Cardiac muscle cell (in vitro differentiated cells and primary cell): Measurements from ENCODE around the gene WDR75. TPM values are rescaled to one million over a fixed set of nuclear protein-coding genes. Genes with fewer than 3 reads are reported as not detected.
"Not testable (repeated sequence)": the region's sequence is repeated elsewhere in the genome, so short reads cannot be mapped to it uniquely, and the experiment has no call there.

Experiments
- DNase-seq, 2 donors: peaks; one replicate each; pipeline versions ENCODE4 v3.0.0 to v3.0.0-alpha.2; 2010 to 2017; ENCODE audit warnings: low read depth in 1 of 2, low spot score in 1 of 2
- H3K27ac ChIP-seq: fragments of 200-600 bp; sonication (generic); 2 replicates; pipeline ENCODE4 v1.5.1; 2016
- H3K27me3 ChIP-seq: fragments of 200-600 bp; sonication (generic); 2 replicates; pipeline ENCODE4 v1.6.0; 2016; ENCODE audit warnings: control low read depth
- H3K36me3 ChIP-seq: fragments of 200-600 bp; sonication (generic); 2 replicates; pipeline ENCODE4 v1.5.1; 2016; ENCODE audit warnings: control low read depth
- H3K4me1 ChIP-seq: fragments of 200-600 bp; sonication (generic); 2 replicates; pipeline ENCODE4 v1.8.1; 2017; ENCODE audit warnings: low read depth, mild to moderate bottlenecking, mixed run types
- H3K4me3 ChIP-seq: fragments of 200-600 bp; sonication (generic); 2 replicates; pipeline ENCODE4 v1.5.1; 2016; ENCODE audit warnings: mild to moderate bottlenecking
- H3K9me3 ChIP-seq: fragments of 200-600 bp; sonication (generic); 2 replicates; pipeline ENCODE4 v1.5.1; 2017; ENCODE audit warnings: low read depth, mild to moderate bottlenecking, control low read depth
- polyA plus RNA-seq: library from polyadenylated mRNA; unstranded; fragments of >200 nt; fragmentation: Nextera tagmentation; extraction: Ambion mirVana; gene quantifications from 2 replicates; pipeline ENCODE4 v1.2.1, GENCODE V29; 2016
- total RNA-seq: library from RNA; depleted of rRNA; stranded (reverse); fragments of >200 nt; gene quantifications from 2 replicates; pipeline ENCODE4 v1.2.3, GENCODE V29; 2016
- TF ChIP-seq, protein P1 (sequence below): IDR thresholded peaks from 2 replicates; pipeline ENCODE4 v1.5.1; 2012; ENCODE audit warnings: low read depth, mild to moderate bottlenecking, low read length

WDR75 gene
- total and polyA plus RNA-seq, 2 experiments from 2014 or later, result 22.3 to 23.4 TPM

DNA sequence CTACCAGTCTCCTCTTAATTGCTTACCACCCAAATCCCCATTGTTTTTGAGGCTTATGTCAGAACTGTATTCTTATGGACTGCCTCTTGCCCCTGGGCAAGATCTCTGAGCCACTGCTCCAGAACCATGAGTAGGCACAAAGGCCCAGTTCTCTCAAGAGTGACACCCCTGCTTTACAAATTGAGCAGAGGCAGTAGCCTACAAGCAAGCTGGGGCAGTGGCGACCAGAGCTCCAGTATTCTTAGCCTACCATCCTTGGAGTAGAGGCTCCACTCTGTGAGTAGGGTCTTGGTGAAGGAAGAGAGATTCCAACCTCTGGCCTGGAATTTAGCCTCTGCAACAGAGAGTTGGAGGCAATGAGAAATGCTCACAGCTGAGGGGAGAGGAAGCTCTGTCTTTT, 36.5 kb downstream of the WDR75 start:
- no peaks in the 10 kb centered on the region for H3K9me3 ChIP-seq
- DNase-seq, result no peak
- no peaks in the 10 kb centered on the region for H3K27me3 ChIP-seq
- no peaks in the 10 kb centered on the region for H3K4me1 ChIP-seq
- no peak overlapping the region for H3K4me3 ChIP-seq
- peaks cover 28% of the 10 kb centered on the region for H3K36me3 ChIP-seq
- no peak overlapping the region for H3K27ac ChIP-seq
- TF ChIP-seq, protein P1, sequence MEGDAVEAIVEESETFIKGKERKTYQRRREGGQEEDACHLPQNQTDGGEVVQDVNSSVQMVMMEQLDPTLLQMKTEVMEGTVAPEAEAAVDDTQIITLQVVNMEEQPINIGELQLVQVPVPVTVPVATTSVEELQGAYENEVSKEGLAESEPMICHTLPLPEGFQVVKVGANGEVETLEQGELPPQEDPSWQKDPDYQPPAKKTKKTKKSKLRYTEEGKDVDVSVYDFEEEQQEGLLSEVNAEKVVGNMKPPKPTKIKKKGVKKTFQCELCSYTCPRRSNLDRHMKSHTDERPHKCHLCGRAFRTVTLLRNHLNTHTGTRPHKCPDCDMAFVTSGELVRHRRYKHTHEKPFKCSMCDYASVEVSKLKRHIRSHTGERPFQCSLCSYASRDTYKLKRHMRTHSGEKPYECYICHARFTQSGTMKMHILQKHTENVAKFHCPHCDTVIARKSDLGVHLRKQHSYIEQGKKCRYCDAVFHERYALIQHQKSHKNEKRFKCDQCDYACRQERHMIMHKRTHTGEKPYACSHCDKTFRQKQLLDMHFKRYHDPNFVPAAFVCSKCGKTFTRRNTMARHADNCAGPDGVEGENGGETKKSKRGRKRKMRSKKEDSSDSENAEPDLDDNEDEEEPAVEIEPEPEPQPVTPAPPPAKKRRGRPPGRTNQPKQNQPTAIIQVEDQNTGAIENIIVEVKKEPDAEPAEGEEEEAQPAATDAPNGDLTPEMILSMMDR, result no peak

DNA sequence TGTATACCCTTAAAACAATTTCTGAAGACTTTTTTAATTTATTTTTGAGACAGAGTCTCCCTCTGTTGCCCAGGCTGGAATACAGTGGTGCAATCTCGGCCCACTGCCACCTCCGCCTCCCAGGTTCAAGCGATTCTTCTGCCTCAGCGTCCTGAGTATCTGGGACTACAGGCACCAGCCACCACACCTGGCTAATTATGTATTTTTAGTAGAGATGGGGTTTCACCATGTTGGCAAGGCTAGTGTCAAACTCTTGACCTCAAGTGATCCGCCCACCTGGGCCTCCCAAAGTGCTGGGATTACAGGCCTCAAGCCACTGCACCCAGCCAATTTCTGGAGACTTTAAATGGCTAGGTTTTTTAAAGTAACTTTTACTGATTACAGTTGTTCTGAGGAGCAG, 37.0 kb downstream of the WDR75 start:
- not testable (repeated sequence) for H3K4me3 ChIP-seq, DNase-seq, H3K27ac ChIP-seq, H3K9me3 ChIP-seq, H3K27me3 ChIP-seq, H3K4me1 ChIP-seq
- H3K36me3 ChIP-seq, result peaks cover 28% of the 10 kb centered on the region

DNA sequence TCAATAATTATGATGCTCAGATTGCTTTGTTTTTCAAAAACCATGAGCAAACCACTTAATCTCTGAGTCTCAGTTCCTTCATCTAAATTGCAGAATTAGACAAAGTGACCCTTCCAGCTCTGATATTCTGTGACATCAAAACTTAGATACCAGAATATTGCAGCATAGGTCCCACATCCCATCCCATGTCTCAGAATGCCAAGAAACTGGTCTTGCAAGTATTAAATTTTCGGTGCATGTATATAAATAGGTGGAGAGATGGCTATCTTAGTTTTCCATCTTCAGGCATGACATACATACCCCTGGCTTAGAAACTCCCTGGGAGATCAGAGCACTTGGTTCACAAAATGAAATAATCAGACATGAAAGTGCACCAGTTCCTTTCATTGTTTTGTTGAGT, 39.8 kb downstream of the WDR75 start:
- DNase-seq, result no peak
- peaks cover 6% of the 10 kb centered on the region for H3K36me3 ChIP-seq

DNA sequence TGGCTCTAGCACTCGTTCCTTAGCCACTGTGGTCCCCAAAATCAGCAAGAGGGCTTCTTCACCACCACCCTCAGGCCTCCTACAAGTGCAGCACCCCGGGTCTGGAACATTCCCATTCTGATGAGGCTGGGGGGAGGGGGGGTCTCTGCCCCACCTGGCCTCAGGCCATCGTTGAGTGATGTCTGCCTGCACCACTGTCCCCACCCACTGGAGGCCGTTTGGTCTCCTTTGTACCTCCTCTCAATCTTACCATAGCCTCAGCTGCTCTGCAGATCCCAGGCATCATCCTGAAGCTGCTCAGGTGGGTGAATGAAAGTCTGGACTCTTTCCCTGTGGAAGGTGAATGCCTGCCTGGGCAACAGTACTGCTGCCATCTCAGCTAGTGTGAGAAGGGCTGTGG, 42.3 kb downstream of the WDR75 start:
- H3K27me3 ChIP-seq, result no peaks in the 10 kb centered on the region
- H3K4me3 ChIP-seq, result no peak overlapping the region
- H3K9me3 ChIP-seq, result no peaks in the 10 kb centered on the region
- TF ChIP-seq, protein P1, result no peak
- H3K4me1 ChIP-seq, result no peaks in the 10 kb centered on the region
- no peaks in the 10 kb centered on the region for H3K36me3 ChIP-seq
- no peak for DNase-seq
- H3K27ac ChIP-seq, result no peak overlapping the region

More for the DNA sequence above, 39.8 kb downstream of the WDR75 start:
- Histone ChIP-seq H3K4me3 (no peak overlapping the region), H3K9me3 (no peaks in the 10 kb centered on the region), H3K27ac (no peak overlapping the region), H3K27me3 (no peaks in the 10 kb centered on the region), H3K4me1 (no peaks in the 10 kb centered on the region)
- TF ChIP-seq, protein P1, result no peak

DNA sequence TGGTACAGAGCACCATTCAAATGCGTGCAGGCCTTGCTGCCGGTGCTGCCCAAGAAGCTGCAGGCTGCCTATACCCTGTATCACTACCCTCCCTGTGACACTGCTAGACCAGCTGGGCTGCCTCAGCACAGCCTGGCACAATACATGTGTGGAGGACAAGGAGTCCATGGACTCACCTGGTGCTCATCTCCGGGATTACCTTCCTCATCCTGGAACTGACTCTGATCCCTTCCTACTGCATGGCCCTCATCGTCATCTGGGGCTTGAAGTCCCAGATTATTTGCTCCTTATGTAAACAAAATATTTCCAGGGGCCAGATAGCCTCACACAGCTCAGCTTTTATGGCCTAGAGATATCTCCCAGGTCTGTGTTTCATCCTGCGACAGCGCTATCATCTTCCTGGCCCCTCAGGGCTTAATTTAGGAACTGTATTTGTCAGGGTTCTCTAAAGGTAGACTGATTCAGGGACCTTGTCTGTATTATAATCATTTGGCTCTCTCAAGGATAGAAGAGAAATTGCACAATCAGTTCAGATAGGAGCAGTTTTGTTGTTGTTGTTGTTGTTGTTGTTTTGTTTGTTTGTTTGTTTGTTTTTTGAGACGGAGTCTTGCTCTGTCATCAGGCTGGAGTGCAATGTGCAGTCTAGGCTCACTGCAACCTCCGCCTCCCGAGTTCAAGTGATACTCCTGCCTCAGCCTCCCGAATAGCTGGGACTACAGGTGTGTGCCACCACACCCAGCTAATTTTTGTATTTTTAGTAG, 42.9 kb downstream of the WDR75 start:
- Histone ChIP-seq H3K9me3 (no peaks in the 10 kb centered on the region), H3K4me1 (no peaks in the 10 kb centered on the region), H3K27me3 (no peaks in the 10 kb centered on the region), H3K4me3 (no peak overlapping the region), H3K36me3 (no peaks in the 10 kb centered on the region), H3K27ac (no peak overlapping the region)
- no peak for DNase-seq
- TF ChIP-seq, protein P1, result no peak

DNA sequence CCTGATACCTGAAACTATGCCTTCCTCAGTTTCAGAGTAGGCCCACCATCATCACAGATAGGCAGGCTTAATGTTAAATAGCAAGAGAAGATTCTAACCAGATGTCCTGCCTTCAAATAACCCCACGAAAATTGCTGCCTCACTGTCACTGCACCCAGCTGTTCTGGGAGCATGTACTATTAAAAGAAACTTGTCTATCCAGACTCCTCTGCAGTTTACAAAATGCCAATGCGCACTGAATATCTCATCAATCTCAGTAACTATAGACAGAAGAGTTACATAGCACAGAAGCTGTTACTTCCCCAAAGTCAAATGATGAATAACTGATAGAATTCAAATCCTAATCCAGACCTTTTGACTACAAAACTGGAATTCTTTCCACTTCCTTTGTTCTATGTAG, 43.9 kb downstream of the WDR75 start:
- Histone ChIP-seq H3K4me3 (no peak overlapping the region), H3K27ac (no peak overlapping the region), H3K36me3 (no peaks in the 10 kb centered on the region), H3K9me3 (no peaks in the 10 kb centered on the region), H3K4me1 (no peaks in the 10 kb centered on the region), H3K27me3 (no peaks in the 10 kb centered on the region)
- no peak for DNase-seq
- TF ChIP-seq, protein P1, result no peak
